ENCODE data around the gene FLNB.

The FLNB gene

DNA sequence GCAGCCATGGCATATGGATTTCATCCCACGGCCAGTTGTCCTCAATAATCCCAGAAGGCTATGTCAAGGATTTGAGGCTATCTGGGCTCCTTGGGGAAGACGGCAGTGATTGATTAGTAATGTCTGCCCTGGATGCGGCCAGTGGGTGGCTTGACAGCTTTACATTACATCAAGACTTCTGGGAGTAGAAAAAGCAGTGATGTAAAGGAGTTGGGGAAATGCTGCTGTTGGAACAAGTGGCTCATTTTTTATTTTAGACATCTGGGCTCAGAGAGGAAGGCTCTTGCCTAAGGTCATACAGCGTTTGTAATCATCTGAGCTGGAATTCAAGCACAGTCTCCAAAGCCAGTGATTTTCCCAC lies 94.1 kb downstream of the FLNB start:
- DNase-seq (ENCODE audit: low read depth in 2 of 2, low spot score in 1 of 2): no peak

- DNase-seq (ENCODE audit: low read depth in 2 of 2, low spot score in 1 of 2): no peak
Measured at GRCh38 chr3:58102976-58103451, 94.8 kb downstream of the FLNB start.

DNA sequence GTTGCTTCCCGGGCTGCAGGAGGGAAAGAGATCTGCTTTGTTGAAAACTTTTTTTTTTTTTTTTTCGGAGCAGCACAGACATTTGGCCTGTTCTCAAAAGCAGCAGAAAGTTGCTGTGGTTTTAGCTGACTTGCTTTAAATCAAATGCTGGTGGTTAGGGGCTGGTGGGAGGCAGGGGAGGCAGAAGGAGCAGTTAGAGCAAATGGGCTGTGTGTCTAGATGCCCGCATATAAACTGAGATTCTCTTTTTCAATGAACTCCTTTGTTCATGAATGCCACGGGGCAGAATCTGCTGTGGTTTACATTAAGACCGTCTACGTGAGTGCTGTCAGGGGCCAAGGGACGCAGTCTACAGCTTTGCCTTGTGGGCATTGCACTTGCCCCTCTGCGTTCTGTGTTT lies 95.9 kb downstream of the FLNB start:
- no peak for DNase-seq (ENCODE audit: low read depth in 2 of 2, low spot score in 1 of 2)

DNA sequence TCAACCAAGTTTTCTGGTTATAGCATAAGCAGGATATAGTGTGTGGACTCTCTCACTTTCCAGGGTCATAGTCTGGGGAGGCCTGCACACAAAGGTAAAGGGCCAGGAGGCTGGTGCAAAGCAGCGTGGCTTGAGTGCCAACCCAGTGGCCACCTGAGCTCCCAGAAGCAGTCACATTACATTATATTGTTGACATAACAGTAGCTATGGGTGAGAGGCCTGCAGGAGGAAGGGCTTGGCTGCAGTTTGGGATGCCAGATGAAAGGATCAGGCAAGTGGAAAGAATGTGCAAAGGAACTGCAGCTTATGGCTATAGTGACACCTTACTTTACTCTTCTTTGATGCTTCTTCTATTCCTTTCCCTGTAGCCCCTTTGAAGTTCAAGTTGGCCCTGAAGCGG lies 96.5 kb downstream of the FLNB start:
- no peak for DNase-seq (ENCODE audit: low read depth in 2 of 2, low spot score in 1 of 2)

- DNase-seq (ENCODE audit: low read depth in 2 of 2, low spot score in 1 of 2): no peak
Measured at GRCh38 chr3:58105196-58105595, 97.0 kb downstream of the FLNB start.

- DNase-seq (ENCODE audit: low read depth in 2 of 2, low spot score in 1 of 2): no peak
Measured at GRCh38 chr3:58106061-58106460, 97.8 kb downstream of the FLNB start.

GRCh38 chr3:58106640-58107039 lies 98.4 kb downstream of the FLNB start:
- DNase-seq (ENCODE audit: low read depth in 2 of 2, low spot score in 1 of 2): no peak

DNA sequence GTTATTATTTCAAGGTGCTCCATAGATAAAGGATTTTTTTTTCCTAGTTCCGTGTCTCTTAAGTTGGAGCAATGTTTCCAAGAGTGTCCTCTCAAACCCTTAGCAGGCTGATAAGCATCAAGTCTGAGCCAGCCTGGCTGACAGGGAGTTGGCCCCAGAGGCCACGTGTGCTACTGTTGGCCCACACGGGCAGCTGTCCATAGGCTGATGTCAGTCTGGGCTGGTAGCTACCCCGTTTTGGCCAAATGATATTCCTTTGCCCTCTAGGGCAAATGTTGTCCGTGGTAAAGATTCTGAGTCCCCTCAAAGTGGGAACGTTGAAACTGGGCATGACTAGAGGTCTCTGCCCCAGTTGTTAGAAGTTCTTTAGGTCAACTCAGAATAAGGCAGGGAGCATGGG lies 99.4 kb downstream of the FLNB start:
- DNase-seq (ENCODE audit: low read depth in 2 of 2, low spot score in 1 of 2): no peak

DNA sequence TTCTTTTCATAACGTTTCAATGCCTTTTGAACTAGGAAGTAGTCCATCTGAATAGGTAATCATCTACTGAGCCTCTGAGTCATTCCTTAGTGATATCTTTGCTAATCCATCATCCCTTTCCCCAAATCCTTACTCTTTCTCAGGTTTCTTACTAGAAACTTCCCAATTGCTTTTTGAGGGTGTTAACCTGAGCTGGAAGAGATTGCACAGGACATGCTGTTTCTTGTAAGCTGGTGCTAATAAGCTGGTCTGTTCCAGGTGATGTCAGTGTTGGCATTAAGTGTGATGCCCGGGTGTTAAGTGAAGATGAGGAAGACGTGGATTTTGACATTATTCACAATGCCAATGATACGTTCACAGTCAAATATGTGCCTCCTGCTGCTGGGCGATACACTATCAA lies 101.5 kb downstream of the FLNB start:
- DNase-seq (ENCODE audit: low read depth in 2 of 2, low spot score in 1 of 2): no peak

DNA sequence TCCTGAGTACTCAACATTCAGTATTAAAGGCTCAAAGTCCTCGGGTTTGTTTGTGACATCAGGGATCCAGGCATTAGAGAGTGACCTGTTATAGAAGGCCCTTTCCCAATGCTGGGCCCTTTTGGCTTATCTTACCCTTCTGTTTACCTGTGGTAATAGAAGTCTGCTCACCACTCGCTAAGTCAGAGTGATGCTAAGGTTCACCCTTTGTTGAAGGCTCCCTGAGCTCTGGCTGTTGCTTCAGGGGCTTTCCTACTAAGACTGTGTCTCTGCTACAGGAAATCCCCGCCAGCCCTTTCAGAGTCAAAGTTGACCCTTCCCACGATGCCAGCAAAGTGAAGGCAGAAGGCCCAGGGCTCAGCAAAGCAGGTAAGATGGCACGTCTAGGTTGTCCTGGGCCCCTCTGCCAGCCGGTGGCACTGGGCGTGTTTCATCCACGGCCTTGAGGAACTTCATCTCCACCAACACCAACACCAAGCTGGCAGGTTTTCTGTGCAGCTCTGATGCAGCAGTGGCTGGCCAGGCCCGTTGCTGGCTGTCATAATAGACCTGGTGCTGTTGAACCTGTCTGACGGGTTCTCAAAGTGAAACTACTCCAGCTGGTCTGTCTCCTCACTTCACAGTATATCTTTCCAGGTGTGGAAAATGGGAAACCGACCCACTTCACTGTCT lies 103.4 kb downstream of the FLNB start:
- no peak for DNase-seq (ENCODE audit: low read depth in 2 of 2, low spot score in 1 of 2)

GRCh38 chr3:58112185-58112535 lies 103.9 kb downstream of the FLNB start:
- DNase-seq (ENCODE audit: low read depth in 2 of 2, low spot score in 1 of 2): no peak

DNA sequence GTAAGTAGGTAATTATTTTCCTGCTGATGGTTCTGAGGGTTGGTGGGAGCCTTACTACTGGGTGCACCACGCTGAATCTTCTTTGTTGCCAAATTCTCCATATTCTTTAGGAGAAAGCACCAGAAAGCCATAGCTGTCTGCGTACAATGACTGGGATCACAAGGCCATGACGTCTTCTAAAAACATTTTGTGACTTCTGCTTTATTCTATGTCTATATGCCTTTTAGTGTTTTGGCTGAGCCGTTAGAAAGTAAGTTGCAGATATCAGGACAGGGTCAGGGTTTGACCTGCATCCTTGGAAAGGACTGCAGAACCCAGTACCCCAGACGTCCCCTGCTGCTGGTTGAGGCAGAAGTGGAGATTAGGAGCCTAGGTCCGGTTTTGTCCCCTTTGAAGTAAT lies 107.0 kb downstream of the FLNB start:
- no peak for DNase-seq (ENCODE audit: low read depth in 2 of 2, low spot score in 1 of 2)

DNA sequence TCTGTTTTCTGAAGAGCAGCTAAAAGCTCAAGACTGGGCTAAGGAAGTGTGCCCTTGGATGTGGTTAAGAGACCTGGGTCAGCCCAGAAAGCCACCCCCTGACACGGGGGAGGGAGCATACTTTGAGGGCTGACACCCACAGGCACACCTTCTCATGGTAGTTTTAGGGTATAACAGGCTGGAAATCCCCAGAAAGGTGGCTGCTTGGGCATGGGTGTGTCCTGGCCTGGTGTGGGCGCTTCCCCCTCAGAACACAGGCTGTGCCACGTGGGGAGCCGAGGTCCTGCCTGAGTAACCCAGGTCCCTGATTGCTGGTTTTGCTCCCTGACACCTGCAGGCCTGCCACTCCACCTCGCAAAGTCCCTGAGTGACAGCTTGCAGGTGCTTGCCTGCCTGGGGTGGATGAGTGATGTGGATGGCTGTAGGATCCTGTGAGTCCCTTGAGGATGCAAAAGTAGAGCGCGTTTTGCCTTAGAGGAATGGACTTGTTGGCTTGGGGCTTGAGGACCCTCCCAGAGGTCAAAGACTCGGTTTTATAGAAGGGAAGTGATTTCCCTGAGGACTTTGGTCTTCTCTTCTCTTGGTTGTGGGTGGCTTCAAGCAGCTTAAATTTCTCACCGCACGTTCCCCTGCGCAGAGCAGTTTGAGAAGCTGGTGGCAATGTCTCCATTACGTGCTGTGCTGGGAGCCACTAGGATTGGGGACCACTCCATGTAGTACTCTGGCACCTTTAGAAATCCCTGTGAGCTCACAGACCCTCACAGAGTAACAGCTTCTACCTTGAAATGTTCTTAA lies 108.1 kb downstream of the FLNB start:
- peak in 1 of 2 donors; percentile 11 for DNase-seq (ENCODE audit: low read depth in 2 of 2, low spot score in 1 of 2)

GRCh38 chr3:58116985-58117384 lies 108.8 kb downstream of the FLNB start:
- DNase-seq (ENCODE audit: low read depth in 2 of 2, low spot score in 1 of 2): no peak

DNA sequence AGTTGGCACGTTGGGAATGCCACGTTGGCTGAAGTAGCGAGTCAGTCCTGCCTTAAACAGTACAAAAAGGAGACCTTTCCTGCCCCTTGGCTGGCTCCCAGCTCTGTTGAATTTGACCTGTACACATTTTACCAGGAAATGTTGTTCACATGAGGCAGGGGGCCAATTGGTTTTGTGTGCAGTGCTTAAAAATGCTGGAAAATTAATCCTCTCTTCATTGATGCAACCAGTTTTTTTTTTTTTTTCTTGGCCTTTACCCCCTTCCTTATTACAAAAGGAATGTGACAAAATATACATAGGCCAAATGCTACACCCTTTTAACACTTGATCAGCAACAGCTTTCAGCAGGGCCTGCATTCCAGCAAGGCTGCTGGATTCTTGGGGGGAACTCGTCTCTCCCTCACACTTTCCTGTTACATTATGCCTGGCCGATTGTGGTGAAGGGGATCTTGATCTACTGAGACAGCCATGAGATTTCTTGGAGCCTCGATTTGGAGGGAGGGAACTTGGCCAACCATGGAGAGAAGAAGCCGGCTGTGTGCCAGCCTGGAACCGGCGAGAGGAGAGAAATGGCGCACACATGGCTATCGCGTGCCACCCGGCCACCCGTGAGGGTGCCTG lies 109.4 kb downstream of the FLNB start:
- no peak for DNase-seq (ENCODE audit: low read depth in 2 of 2, low spot score in 1 of 2)

DNA sequence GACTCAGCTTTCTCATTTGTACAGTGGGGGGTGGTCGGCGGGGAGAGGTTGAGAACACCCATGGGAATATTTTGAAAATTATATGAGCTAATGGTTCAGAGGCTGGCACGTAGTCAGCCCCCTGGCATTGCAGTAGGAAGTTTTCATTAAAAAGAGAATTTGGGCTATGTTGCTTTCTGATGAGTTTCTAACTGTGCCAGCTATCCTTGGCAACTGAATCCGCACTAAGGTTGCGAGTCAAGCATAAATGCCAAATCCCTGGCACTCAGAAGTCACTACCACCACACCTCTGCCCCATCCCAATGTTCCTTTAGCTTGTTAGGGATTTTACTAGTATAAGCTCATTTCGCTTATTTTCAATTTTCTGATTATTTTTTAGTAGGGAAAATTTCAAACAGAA lies 111.0 kb downstream of the FLNB start:
- DNase-seq (ENCODE audit: low read depth in 2 of 2, low spot score in 1 of 2): no peak

GRCh38 chr3:58120075-58120812 lies 112.0 kb downstream of the FLNB start:
- no peak for DNase-seq (ENCODE audit: low read depth in 2 of 2, low spot score in 1 of 2)

DNA sequence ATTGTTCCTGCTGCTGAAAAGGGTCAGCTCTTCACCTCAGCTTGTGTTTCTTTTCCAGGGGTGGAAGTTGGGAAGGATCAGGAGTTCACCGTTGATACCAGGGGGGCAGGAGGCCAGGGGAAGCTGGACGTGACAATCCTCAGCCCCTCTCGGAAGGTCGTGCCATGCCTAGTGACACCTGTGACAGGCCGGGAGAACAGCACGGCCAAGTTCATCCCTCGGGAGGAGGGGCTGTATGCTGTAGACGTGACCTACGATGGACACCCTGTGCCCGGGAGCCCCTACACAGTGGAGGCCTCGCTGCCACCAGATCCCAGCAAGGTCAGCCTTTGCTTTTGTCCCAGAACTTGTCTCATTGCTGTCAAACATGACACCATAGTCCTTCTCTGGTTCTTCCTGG lies 113.0 kb downstream of the FLNB start:
- no peak for DNase-seq (ENCODE audit: low read depth in 2 of 2, low spot score in 1 of 2)

- DNase-seq (ENCODE audit: low read depth in 2 of 2, low spot score in 1 of 2): no peak
Measured at GRCh38 chr3:58122936-58123700, 114.9 kb downstream of the FLNB start.

GRCh38 chr3:58124387-58124786 lies 116.2 kb downstream of the FLNB start:
- no peak for DNase-seq (ENCODE audit: low read depth in 2 of 2, low spot score in 1 of 2)

Data from stimulated activated CD8-positive, alpha-beta memory T cell treated with anti-CD3 and anti-CD28 coated beads, Interleukin-4, amount 100 ng/mL, for 1 hour (primary cell).